Measurements from ENCODE around the gene CELA3B.

GRCh38 chr1:22021061-22021460 lies 44.2 kb downstream of the CELA3B start:
- TF ChIP-seq CTCF (IDR thresholded peaks at IDR 0.05) (no peak), POLR2A (IDR thresholded peaks at IDR 0.05) (no peak)
